Right lung (tissue), 5 donors: ENCODE results near the gene SERPINA10. TPM values are rescaled to one million over a fixed set of nuclear protein-coding genes. Genes with fewer than 3 reads are reported as not detected.
"Not testable (repeated sequence)": the region's sequence is repeated elsewhere in the genome, so short reads cannot be mapped to it uniquely, and the experiment has no call there.

Experiments used
- DNase-seq, 2 donors: peaks; one replicate each; pipeline ENCODE4 v3.0.0-alpha.2; 2013
- polyA plus RNA-seq, 5 donors: library from polyadenylated mRNA; unstranded; fragments of 120-200 nt; gene quantifications; one replicate each; pipeline versions ENCODE4 v1.2.1 to v1.2.3, GENCODE V29; 2013; ENCODE audit warnings: inconsistent platforms in 1 of 5, low replicate concordance in 1 of 5; ENCODE audit not compliant: insufficient read length in 5 of 5, insufficient read depth in 1 of 5

SERPINA10 gene
- polyA plus RNA-seq, 5 donors = 0.05 to 0.39 (median 0.08) TPM

DNA sequence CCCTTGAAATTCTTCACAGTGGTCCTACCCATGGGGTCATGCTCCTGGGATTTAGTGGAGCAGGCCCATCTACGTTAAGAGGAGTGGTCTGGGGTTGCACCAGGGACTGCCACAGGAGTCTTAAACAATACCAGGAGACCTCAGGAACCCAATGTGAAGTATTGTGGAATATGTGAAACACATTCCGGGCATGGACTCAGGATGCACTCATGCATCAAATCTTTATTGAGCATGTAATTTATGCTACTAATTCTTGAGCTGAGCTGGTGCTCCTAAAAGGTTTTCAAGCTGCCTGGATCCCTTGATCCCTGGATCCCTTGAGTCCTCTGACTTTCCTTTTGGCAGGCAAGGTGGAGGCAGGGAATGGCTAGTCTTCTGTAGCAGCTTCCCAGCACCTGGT lies 8.8 kb downstream of the SERPINA10 start:
- DNase-seq = no peak

DNA sequence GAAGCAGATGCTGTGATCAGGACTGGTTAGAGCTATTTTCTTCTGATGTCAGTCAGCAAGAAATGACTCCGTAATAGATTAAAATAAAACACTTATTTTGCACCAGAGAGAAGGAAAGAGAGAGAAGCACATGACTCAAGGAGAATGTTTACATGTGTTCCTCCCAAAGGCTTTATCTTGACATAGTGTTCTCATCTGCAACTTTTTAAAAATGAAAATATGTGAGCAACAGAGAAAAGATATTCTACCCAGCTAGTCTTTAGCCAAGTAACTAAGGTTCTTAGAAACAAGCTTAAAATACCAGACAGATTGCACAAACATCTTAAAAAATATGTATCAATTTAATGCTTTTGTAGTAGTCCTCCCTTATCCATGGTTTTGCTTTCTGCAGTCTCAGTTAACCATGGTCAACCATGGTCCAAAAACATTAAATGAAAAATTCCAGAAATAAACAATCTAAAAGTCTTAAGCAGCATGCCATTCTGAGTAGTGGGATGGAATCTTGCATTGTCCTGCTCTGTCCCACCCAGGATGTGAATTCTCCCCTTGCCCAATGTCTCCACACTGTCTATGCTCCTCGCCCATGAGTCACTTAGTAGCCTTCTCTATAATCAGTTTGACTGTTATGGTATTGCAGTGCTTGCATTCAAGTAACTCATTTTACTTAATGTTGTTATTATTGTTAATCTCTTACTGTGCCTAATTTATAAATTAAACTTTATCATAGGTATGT lies 9.9 kb downstream of the SERPINA10 start:
- no peak for DNase-seq

DNA sequence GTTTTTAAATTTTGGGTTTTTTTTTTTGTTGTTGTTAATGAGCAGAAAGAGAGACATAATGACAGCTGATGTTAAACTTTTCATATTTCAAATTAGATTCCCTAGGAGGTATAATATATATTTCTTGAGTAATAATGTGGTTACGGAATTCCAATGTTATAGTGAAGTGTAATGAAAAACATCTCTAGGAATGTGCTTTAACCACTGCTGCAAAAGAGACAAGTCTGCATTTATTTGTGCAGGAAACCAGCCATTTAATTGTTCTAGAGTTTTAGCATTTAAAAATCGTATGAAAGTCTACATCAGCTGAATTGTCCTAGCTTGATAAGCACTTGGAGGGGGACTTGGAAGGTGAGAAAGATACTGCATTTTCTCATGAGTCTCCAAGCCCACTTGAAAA lies 14.3 kb downstream of the SERPINA10 start:
- no peak for DNase-seq

DNA sequence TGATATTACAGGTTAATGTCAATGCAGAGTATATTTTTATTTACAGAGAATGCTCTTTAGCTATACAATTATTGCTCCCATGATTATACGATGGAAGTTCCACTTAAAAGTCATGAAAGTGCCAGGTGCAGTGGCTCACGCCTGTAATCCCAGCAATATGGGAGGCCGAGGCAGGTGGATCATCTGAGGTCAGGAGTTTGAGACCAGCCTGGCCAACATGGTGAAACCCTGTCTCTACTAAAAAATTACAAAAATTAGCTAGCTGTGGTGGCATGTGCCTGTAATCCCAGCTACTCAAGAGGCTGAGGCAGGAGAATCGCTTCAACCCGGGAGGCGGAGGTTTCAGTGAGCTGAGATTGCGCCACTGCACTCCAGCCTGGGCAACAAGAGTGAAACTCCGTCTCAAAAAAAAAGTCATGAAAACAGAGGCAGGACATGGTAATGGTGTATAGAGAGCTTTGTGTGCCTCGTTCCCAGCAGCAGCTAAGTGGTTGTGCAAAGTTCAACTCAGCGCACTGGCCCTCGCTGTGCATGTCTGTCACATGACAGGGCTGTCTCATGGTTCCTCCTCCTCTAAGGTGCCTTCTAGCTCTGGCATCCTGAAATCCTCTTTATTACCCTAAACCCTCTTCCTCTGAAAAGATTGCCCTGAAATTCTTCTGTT lies 16.0 kb downstream of the SERPINA10 start:
- not testable (repeated sequence) for DNase-seq

DNA sequence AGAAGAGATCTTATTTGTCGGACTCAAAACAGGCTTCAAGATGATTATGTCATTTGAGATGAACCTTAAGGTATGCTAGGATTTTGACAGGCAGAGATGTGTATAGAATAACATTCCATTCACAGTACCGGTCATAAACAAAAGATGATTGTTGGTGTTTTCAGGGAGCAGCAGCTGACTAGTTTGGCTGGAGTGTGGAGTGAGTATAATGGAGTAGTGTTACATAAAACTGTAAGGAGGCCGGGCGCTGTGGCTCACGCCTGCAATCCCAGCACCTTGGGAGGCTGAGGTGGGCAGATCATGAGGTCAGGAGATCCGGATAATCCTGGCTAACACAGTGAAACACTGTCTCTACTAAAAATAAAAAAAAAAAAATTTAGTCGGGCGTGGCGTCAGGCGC lies 23.9 kb downstream of the SERPINA10 start:
- no peak for DNase-seq

DNA sequence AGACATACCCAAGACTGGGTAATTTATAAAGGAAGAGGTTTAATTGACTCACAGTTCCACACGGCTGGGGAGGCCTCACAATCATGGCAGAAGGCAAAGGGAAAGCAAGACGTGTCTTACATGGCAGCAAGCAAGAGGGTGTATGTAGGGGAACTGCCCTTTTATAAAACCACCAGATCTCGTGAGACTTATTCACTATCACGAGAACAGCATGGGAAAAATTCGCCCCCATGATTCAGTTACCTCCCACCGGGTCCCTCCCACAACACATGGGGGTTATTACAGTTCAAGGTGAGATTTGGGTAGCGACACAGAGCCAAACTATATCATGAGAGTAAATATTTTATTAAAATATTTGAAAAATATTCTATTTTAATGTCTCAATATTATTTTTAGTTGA lies 24.5 kb downstream of the SERPINA10 start:
- DNase-seq = not testable (repeated sequence)

DNA sequence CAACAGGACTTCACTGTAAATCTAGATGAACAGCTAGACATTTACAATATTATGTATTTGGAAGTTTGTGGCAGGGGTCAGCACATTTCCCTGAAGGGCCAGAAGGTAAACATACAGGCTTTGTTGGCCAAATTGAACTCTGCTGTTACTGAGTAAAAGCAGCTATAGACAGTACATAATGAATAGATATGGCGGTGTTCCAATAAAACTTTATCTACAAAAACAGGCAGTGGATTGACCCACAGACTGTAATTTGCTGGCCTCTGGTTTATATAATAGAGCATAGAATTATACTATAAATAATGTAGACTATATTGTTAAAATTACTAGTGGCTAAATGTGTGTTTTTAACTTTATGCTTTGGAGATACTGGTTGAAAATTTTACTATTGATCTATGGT lies 25.7 kb downstream of the SERPINA10 start:
- DNase-seq = no peak

DNA sequence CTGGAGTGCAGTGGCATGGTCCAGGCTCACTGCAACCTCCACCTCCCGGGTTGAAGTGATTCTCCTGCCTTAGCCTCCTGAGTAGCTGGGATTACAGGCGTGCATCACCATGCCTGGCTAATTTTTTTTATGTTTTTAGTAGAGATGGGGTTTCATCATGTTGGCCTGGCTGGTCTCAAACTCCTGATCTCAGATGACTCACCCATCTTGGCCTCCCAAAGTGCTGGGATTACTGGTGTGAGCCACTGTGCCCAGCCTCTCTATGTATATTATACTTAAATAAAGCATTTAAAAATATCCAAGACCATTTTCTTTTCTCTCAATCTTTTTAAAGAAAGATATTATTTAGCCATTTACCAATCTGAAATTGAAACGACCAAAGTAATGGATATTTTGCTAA lies 28.9 kb downstream of the SERPINA10 start:
- not testable (repeated sequence) for DNase-seq

DNA sequence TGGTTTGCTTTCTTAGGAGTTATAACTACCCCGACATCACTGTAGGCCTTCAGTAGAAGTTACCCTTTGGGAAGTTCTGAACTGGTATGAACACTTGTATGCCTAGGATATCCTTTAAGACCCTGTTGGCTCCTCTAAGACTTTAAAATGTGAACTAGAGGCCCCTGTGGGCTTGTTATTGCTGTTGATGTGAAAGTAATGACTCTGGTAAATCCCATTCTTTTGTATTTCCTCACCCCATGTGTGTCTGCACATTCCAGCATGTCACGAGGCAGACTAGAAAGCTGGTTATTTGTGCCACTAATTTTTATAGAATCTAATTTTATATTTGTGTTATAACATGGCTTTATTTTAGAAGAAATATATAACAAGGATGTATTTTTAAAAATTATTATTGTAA lies 48.9 kb downstream of the SERPINA10 start:
- DNase-seq = no peak

DNA sequence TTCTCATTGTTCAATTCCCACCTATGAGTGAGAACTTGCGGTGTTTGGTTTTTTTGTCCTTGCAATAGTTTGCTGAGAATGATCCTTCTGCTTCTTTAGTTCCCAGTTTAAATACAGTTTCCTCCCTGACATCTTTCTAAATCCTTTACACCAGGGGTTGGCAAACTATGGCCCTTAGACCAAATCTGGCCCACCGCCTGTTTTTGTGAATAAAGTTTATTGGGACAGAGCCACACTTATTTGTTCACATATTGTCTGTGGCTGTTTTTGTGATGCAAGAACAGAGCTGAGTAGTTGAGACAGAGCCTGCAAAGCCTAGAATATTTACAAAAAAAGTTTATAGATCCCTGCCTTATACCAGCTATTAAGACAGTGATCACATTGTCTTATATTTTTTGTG lies 53.7 kb downstream of the SERPINA10 start:
- DNase-seq = no peak

DNA sequence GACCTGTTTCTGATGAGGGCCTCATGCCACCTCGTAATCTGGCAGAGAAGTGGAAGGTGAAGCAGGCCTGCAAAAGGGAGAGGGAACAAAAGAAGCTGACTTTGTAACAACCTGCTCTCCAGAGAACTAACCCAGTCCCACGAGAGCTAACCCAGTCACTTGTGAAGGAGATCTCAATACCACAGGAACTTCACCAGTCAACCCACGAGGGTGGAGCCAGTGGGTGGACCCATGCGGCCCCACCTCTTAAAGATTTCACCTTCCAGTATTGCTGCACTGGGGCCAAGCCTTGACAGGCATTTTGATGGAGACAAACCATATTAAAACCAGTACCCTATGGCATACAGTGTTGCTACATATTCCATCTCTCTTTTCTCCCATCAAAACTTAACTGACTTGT lies 55.1 kb downstream of the SERPINA10 start:
- no peak for DNase-seq

DNA sequence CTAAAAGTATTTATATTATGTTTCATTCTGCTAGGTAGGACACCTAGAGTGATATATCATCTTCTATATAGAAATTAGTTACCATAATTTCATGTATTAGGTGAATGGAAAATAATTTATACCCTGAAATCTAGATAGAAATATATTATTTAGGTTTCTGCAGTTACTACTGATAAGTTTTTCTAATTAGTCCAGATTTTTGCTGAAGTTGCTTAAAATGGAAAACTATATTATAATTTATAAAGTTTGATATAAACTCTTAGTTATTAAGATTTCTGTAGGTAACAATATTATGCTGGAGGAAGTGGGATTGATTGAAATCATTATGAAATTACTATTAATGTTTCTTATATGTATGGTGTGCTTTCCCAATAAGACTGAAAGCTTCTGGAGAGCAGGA lies 56.0 kb downstream of the SERPINA10 start:
- DNase-seq = no peak

Other genes starting within 250 kb of the SERPINA10 start
- gene DDX24, start 212.1 kb downstream of the SERPINA10 start, polyA plus RNA-seq = 100 to 1,000 TPM; 129 to 148 (median 139) TPM
- 10 to 100 TPM; 23.2 to 31.4 (median 29.7) TPM for gene IFI27L1, start 212.0 kb downstream of the SERPINA10 start, polyA plus RNA-seq
- gene IFI27, start 182.5 kb downstream of the SERPINA10 start, polyA plus RNA-seq = 10 to 100 TPM; 16.3 to 32.2 (median 28.6) TPM
- gene IFI27L2, start 163.7 kb downstream of the SERPINA10 start, polyA plus RNA-seq = 10 to 100 TPM; 29.9 to 42.4 (median 39.0) TPM
- 1 to 10 TPM in 1 of 5 donors, under 1 TPM in 4; 0.54 to 1.1 (median 0.95) TPM for gene PPP4R4, start 118.9 kb downstream of the SERPINA10 start, polyA plus RNA-seq
- 1 to 10 TPM in 1 of 5 donors, under 1 TPM in 1, not detected in 3; 0.06 to 1.4 TPM for gene SERPINA6, start 30.1 kb upstream of the SERPINA10 start, polyA plus RNA-seq
- gene SERPINA2, start 73.4 kb upstream of the SERPINA10 start, polyA plus RNA-seq = not detected
- 10 to 100 TPM in 1 of 5 donors, 1 to 10 TPM in 4; 4.6 to 98.6 (median 5.5) TPM for gene SERPINA1, start 95.3 kb upstream of the SERPINA10 start, polyA plus RNA-seq
- gene SERPINA11, start 159.5 kb upstream of the SERPINA10 start, polyA plus RNA-seq = under 1 TPM in 1 of 5 donors, not detected in 4; 0.60 TPM
- gene SERPINA9, start 182.9 kb upstream of the SERPINA10 start, polyA plus RNA-seq = not detected
- gene SERPINA12, start 216.2 kb upstream of the SERPINA10 start, polyA plus RNA-seq = not detected